Pancreas (tissue), 10 donors: ENCODE results near the gene ERMN. TPM values are rescaled to one million over a fixed set of nuclear protein-coding genes. Genes with fewer than 3 reads are reported as not detected.

Experiments used
- ATAC-seq, 4 donors: fragments of 200-7000 bp; cut with Tn5 transposase; one replicate each; pipeline versions ENCODE4 v1.8.0 to v1.9.1; 2020; ENCODE audit warnings: mild to moderate bottlenecking in 4 of 4, moderate library complexity in 4 of 4
- DNase-seq, 6 donors: peaks; one replicate each; pipeline ENCODE4 v3.0.0-alpha.2; 2020
- FAIRE-seq: peaks from 2 replicates; lab custom pipeline; 2012; peaks lifted over from hg19 to GRCh38; lab: Jason Lieb, UNC
- H3K27ac ChIP-seq, 4 donors: fragments of 200-600 bp; sonication (generic); 1 replicate in 3 of 4; 2 replicates in 1 of 4; pipeline versions ENCODE4 v1.5.0 to v1.8.0; 2020
- H3K27me3 ChIP-seq, 4 donors: fragments of 200-600 bp; one replicate each; pipeline ENCODE4 v1.8.0; 2021
- H3K36me3 ChIP-seq, 3 donors: fragments of 200-600 bp; sonication (generic) in 1 of 3; one replicate each; pipeline versions ENCODE4 v1.5.0 to v1.8.0; 2020 to 2021
- H3K4me1 ChIP-seq, 3 donors: fragments of 200-600 bp; one replicate each; pipeline ENCODE4 v1.8.0; 2021
- H3K4me3 ChIP-seq, 4 donors: fragments of 200-600 bp; sonication (generic) in 2 of 4; one replicate each; pipeline versions ENCODE4 v1.5.0 to v1.8.0; 2020 to 2021
- H3K9me3 ChIP-seq, 4 donors: fragments of 200-600 bp; one replicate each; pipeline ENCODE4 v1.8.0; 2021
- CTCF ChIP-seq, 4 donors: fragments of 200-600 bp; sonication (generic) in 3 of 4; IDR thresholded peaks; one replicate each; pipeline versions ENCODE4 v1.5.0 to v1.8.0; 2021; ENCODE audit warnings: antibody characterized with exemption in 4 of 4
- WGBS, 2 donors: extraction: QIAGEN DNeasy Blood & Tissue Kit; methylation state at CpG; one replicate each; pipeline ENCODE4 v1.1.7; 2013; 5-methylcytosine and 5-hydroxymethylcytosine counted together
- intact Hi-C, 3 donors: fragments of 100-400 bp; cut with DNase I; formaldehyde crosslinking; loops; one replicate each; pipeline versions ENCODE4 v1.11.1 to v1.14.2; 2022
- polyA plus RNA-seq, 2 donors: library from polyadenylated mRNA; stranded (reverse); fragments of 200-250 nt; gene quantifications; one replicate each; pipeline ENCODE4 v1.2.3, GENCODE V29; 2013
- total RNA-seq, 6 donors: library from RNA; stranded (reverse); fragmentation: NEBNext Ultra II Directional in 4 of 6; extraction: Animal tissue kit (Norgen Biotek cat#: 25700) in 4 of 6; gene quantifications; one replicate each; pipeline versions ENCODE4 v1.2.1 to v1.2.4, GENCODE V29; 2021 to 2023
- donor health status: healthy with polysubstance abuse.
- donor health status: DM: no; HTN: no; CAD: no; lungs with moderate emphysema.
- donor health status: DM: no; HTN: no; CAD: no.
- donor health status: control.
- donor health status: control.
- donor health status: Bipolar disorder and iron deficiency.
- donor health status: DM: yes; HTN: yes; CAD: no.
- donor health status: DM: no; HTN: no; CAD: no.
- donor health status: DM: no; HTN: no; CAD: no.
- donor health status: DM: yes; HTN: yes; CAD: no.

ERMN gene
- total and polyA plus RNA-seq, 8 donors, result 0.06 to 0.54 (median 0.15) TPM; not detected in 3

- Histone ChIP-seq H3K36me3 (no peaks in the 10 kb centered on the region), H3K4me1 (no peaks in the 10 kb centered on the region), H3K4me3 (no peak overlapping the region), H3K27me3 (no peaks in the 10 kb centered on the region), H3K9me3 (no peaks in the 10 kb centered on the region), H3K27ac (no peak overlapping the region)
- FAIRE-seq, result no peak
- TF ChIP-seq CTCF (IDR thresholded peaks at IDR 0.05), result no peak
- DNase-seq, result no peak
- intact Hi-C loops, result no loop called here
- ATAC-seq, result no peak
- WGBS, 2 donors, result 86 to 92% methylated on average over 5 of the region's 5 CpGs
These were observed 32.8 kb downstream of the ERMN start for GRCh38 chr2:157292853-157293252.

- DNase-seq (no peak), ATAC-seq (peak in 3 of 4 donors; percentile 39 to 56 (median 42)), FAIRE-seq (no peak)
- no peaks in the 10 kb centered on the region for H3K36me3 ChIP-seq
- no peaks in the 10 kb centered on the region for H3K9me3 ChIP-seq
- intact Hi-C loops, result no loop called here
- no peak overlapping the region for H3K27ac ChIP-seq
- H3K4me3 ChIP-seq, result no peak overlapping the region
- H3K27me3 ChIP-seq, result no peaks in the 10 kb centered on the region
- no peaks in the 10 kb centered on the region for H3K4me1 ChIP-seq
- WGBS, 2 donors, result 75 to 78% methylated on average over 1 of the region's 1 CpG
- TF ChIP-seq CTCF (IDR thresholded peaks at IDR 0.05), result no peak
These were observed 34.6 kb downstream of the ERMN start for GRCh38 chr2:157291018-157291417.

GRCh38 chr2:157290525-157290924, 35.1 kb downstream of the ERMN start:
- Histone ChIP-seq H3K4me1 (no peaks in the 10 kb centered on the region), H3K27me3 (no peaks in the 10 kb centered on the region), H3K4me3 (no peak overlapping the region), H3K36me3 (no peaks in the 10 kb centered on the region), H3K9me3 (no peaks in the 10 kb centered on the region), H3K27ac (no peak overlapping the region)
- DNase-seq (no peak), ATAC-seq (no peak), FAIRE-seq (no peak)
- WGBS, 2 donors, result 90 to 94% methylated on average over 2 of the region's 2 CpGs
- intact Hi-C loops, result no loop called here
- TF ChIP-seq CTCF (IDR thresholded peaks at IDR 0.05), result no peak

GRCh38 chr2:157287160-157287559, 38.5 kb downstream of the ERMN start:
- ATAC-seq (no peak), DNase-seq (no peak), FAIRE-seq (no peak)
- H3K27me3 ChIP-seq, result no peaks in the 10 kb centered on the region
- no peaks in the 10 kb centered on the region for H3K4me1 ChIP-seq
- WGBS, 2 donors, result 94 to 100% methylated on average over 1 of the region's 1 CpG
- no peaks in the 10 kb centered on the region for H3K9me3 ChIP-seq
- no peak overlapping the region for H3K27ac ChIP-seq
- H3K36me3 ChIP-seq, result no peaks in the 10 kb centered on the region
- no peak for TF ChIP-seq CTCF (IDR thresholded peaks at IDR 0.05)
- no peak overlapping the region for H3K4me3 ChIP-seq
- intact Hi-C loops, result no loop called here

- Histone ChIP-seq H3K9me3 (no peaks in the 10 kb centered on the region), H3K4me1 (no peaks in the 10 kb centered on the region), H3K27ac (no peak overlapping the region), H3K36me3 (no peaks in the 10 kb centered on the region), H3K27me3 (no peaks in the 10 kb centered on the region), H3K4me3 (no peak overlapping the region)
- TF ChIP-seq CTCF (IDR thresholded peaks at IDR 0.05), result no peak
- ATAC-seq, result no peak
- intact Hi-C loops, result no loop called here
- 48 to 62% methylated on average over 2 of the region's 2 CpGs for WGBS, 2 donors
- no peak for DNase-seq
- no peak for FAIRE-seq
These were observed 42.2 kb downstream of the ERMN start for GRCh38 chr2:157283468-157283867.
